HUDEP-2 (cell line): ENCODE data around the gene KLHL22.
"Not testable (repeated sequence)": the region's sequence is repeated elsewhere in the genome, so short reads cannot be mapped to it uniquely, and the experiment has no call there.

Source experiments
- DNase-seq, 76 experiments: peaks; one replicate each; lab custom pipeline; 2025; ENCODE audit not compliant: unreplicated experiment in 76 of 76; lab: John Stamatoyannopoulos, UW

The KLHL22 gene

DNA sequence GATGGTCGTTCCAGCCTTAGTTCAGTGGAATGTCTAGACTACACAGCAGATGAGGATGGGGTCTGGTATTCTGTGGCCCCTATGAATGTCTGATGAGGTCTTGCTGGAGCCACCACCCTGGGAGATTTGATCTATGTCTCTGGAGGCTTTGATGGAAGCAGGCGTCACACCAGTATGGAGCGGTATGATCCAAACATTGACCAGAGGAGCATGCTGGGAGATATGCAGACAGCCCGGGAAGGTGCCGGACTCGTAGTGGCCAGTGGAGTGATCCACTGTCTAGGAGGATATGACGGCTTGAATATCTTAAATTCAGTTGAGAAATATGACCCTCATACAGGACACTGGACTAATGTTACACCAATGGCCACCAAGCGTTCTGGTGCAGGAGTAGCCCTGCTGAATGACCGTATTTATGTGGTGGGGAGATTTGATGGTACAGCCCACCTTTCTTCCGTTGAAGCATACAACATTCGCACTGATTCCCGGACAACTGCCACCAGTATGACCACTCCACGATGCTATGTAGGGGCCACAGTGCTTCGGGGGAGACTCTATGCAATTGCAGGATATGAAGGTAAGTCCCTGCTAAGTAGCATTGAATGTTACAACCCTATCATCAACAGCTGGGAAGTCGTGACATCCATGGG, 44.3 kb downstream of the KLHL22 start:
- DNase-seq, result not testable (repeated sequence)

DNA sequence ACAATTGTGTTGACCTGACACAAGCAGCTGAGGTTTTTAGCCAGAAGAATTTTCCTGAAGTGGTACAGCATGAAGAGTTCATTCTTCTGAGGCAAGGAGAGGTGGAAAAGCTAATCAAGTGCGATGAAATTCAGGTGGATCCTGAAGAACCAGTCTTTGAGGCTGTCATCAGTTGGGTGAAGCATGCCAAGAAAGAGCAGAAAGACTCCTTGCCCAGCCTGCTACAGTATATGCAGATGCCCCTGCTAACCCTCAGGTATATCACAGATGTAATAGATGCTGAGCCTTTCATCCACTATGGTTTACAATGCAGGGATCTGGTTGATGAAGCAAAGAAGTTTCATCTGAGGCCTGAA, 45.1 kb downstream of the KLHL22 start:
- no peak for DNase-seq

- no peak for DNase-seq
These were observed 45.6 kb downstream of the KLHL22 start for GRCh38 chr22:20449819-20450550.

GRCh38 chr22:20448630-20449029, 47.0 kb downstream of the KLHL22 start:
- no peak for DNase-seq

GRCh38 chr22:20446383-20446970, 49.1 kb downstream of the KLHL22 start:
- no peak for DNase-seq

DNA sequence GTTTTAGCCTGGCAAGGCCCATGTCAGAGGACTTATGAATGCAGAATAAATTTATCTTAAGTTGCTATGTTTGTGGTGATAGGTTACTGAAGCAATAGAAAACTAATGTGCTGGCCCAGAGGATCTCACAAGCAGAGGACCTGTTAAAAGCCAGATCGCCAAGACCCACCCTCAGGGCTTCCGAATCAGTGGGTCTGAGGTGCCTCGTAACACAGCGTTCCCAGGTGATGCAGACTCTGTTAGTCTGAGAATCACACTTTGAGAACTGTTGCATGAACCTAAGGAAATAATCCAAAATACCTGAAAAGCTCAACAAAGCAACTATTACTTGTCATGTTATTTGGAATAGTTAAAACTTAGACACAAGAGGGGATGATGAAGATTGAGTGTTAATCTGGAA, 51.3 kb downstream of the KLHL22 start:
- DNase-seq, result no peak

GRCh38 chr22:20442485-20443284, 52.9 kb downstream of the KLHL22 start:
- no peak for DNase-seq

DNA sequence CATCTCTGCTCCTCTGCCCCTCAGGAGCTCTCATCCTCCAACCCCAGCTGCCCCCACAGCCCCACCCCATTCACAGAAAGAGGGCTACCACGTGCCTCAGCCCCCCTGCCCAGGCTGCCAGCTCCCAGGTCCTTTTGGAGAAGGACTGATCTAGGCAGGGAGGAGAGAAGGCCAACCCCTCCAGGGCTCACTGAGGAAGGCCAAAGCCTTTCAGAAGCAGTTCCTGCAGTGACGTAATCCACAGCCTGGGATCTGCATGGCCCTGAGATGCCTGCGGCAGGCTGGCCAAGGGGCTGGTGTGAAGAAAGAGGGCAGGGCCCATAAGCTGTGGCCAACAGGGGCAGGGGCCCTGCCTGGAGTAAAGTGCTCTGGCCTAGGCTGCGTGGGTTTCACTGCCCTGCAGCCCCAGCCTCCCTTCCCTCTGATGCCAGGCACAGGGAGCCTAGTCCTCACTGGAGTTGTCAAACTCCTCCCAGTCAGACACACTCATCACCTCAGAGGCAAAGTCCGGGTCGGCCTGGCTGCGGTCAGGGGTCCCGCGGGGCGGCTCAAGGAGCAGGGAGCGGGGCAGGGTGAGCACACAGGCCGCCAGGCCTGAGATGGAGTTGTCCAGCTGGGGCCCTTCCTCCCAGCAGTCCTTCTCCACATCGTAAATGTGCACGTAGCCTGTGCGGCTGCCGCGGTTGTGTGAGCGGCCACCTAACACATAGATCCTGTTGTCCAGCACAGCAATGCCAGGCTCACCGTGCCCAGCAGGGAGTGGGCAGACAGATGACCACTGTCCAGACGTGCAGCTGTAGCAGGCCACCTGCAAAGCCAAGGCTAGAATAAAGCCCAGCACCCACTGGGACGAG, 53.7 kb downstream of the KLHL22 start:
- no peak for DNase-seq

DNA sequence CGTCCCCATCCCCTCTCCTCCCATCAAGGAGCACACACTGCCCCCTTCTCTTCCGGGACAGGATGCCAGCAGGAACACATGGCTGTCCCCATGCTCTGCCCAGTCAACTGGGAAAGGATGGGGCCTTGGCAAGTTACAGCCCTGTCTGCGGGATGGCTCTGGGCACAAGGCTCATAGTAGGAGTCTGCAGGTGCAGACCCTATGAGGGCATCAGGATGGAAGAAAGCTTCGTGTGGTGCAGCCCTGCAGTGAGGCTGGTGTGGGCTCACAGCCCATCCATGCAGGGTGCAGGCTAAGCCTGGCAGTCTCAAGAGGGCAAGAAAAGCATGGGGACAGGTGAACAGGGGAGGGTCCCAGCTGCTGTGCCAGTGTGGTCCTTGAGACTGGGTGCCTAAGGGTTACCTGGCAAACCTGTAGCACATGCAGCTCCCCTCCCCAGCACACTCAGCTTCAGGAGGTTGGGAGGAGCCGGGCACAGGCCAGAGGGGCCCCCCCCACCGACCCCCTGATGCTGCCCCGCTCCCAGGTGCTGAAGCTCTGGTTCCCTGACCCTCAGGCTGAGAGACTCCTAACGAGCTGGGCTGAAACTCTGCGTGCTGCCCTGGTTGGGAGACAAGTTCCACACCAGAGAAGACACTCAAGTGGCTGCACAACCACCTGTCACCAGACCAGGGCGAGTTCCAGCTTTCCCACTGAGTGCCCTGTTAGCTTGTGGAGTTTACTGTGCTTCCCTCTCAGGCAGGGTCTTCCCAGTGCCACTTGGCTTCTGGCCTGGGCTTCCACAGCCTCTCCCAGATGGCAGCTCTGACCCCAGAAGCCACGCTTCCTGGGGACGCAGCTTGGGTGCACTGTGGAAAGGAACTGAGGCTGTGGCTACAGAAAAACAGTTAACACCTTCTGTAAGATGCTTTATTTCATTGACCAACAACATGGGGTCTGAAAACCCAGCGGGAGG, 54.7 kb downstream of the KLHL22 start:
- no peak for DNase-seq

DNA sequence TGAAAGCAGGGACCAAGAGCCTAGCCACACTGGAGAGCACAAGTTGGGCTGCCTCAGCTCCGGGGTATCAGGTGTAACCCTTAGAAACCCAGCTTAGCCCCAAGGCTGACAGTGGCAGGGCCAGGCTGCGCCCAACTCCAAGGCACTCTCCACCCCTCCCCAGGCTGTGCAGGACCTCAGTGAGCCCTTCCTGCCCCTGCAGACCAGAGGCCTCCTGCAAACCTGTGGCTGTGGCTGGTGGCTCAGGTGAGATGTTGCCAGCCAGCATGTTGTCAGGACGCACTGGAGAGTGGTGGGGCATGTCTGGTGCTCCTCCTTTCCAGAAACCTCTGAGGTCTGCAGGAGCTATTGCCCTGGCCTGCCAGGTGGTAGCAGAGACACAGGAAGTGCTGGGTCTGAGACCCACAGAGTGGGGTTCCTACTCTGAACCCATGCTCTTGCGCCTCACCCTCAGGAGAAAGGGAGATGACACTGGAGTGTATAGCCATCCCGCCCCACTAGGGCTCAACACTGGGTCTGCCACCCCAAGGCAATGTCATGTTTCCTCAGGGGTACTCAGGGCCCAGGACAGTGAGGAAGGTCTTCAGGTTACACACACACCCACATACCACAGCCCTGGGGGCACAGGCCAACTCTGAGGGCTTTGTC, 55.5 kb downstream of the KLHL22 start:
- no peak for DNase-seq

GRCh38 chr22:20439556-20439927, 56.1 kb downstream of the KLHL22 start:
- no peak for DNase-seq

DNA sequence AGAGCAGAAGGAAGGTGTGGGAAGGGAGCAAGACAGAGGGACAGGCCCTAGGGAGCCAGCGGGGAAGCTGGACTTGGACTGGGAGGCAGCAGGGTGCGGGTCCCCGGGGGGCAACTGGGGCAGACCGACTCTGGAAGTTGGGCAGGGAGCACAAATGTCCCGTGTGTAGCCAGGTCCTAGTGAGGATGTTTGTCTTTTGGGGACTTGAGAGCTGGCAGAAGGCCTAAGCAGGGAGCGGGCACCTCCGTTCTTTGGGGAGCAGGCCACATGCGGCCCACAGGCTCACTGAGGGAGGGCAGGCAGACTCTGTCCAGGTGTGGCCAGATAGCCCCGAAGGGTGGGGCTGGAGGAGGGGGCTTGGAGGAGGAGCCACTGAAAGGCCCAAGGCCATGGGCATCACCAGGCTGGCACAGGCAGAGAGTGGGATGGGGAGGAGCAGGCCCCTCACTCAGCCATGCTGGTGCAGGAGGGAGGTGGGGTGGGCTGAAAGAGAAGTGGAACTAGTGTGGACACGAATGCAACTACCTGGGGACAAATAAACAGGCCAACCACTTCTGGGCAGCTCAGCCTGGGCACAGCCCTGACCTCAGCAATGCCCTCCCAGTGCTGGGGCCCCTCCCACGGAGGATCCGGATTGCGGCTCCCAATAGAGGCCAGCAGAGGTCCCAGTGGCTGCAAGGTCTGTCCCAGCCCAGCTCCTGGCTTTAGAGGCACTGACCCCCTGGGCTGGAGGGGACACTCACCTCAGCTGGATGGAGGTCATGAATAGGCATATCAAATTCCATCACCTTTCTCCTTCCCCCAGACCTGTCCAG, 56.7 kb downstream of the KLHL22 start:
- DNase-seq, result no peak

- DNase-seq, result no peak
These were observed 57.2 kb downstream of the KLHL22 start for GRCh38 chr22:20438427-20438677.

DNA sequence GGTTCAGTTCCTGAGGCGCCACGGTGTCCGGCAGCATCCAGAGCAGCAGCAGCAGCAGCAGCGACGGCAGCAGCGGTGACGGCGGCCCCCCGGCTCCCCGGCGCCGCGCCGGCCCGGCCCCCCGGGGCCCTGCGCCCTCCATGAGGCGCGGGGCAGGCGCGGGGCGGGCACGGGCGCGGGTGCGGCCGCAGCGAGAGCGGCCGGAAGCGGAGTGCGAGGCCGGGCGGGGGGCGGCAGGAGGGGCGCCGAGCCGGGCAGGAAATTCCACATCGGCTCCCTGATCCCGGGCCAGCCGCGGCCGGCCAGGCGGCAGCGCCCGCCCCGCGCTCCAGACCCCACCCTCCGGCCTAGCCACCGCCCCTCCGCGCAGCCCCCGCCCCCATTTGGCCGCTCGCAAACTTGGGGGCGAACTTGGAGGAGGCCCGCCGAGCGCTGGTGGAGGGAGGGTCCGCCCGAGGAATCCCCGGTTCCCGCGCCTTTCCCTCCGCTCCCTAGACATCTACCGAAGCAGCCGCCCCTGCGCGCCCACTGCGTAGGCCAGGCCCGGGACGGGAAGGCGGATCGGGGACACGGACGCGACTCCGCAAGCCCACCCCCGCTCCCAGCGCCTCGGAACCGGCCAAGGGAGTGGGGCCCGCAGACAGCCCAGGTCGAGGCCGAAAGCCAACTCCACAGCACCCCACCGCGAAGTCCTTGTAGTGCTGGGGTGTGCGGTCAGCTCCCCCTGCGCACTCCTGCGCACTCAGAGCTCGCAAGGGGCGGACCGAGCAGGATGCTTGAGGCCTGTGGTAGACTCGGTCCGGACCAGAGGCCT, 57.8 kb downstream of the KLHL22 start, which contains the start of gene SCARF2:
SCARF2 (minus strand) TSS at position 213 of the 814 bp plus-strand sequence; CDS start at position 142, 71 bp downstream.
- no peak for DNase-seq

DNA sequence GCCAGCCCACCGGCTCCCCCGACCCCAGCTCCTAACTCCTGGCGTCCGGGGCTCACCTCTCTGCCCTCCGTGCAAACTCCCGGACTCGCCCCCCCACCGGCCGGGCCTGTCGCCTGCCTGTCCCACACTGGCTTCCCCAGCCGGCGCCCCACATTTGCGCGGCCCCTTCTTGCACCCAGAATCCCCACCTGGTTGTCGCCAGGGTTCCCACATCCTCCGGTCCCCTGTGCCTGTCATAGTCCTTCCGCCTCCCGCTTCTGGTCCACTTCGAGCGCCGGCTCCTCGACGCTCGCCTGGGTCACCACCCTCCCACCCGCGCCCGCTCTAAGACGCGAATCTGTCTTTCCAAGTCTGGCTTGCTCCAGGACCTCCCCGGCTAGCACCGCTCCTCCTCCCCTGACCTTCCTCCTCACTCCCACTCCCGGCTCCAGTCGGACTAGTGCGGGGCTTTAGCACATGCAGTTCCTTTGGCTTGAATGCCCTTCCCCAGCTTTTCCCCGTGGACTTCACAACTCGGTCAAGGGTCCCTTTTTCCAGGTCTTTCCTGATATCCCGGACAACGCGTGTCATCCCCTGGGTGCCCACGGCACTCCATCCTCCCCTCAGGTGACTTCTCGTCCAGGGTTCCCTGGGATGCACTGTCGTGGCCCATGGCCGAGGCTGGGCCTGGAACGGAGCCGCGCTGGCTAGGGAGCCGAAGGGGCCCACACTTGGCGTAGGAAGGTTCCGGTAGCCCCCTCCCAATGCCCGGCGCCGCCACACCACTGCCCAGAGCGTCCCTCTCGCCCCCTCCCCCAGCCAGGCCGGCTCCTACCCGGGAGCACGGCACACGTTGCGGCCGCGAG, 58.6 kb downstream of the KLHL22 start:
- DNase-seq, result no peak

- no peak for DNase-seq
These were observed 59.3 kb downstream of the KLHL22 start for GRCh38 chr22:20436307-20436767.
